ENCODE results near the gene DOCK10.

Gene DOCK10

DNA sequence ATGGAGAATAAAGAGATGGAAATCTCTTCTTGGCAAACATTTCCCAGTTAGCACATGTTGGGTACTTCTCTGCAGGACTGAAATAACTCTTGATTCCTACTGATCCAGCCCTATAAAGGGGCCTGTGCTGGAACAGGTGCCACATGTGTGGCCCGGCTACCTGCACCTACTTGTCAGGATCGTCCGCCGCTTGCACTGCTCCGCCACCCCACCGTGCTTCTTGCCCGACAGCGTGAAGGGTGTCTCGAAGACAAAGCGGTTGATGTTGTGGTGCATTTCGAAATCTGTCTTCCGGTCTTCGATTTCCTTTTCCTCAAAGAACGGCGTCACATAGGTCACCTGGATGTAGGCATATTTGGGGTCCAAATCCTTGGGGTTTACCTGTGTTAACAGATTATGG lies 267.5 kb downstream of the DOCK10 start:
- no peak for DNase-seq (ENCODE audit: low read depth)

DNA sequence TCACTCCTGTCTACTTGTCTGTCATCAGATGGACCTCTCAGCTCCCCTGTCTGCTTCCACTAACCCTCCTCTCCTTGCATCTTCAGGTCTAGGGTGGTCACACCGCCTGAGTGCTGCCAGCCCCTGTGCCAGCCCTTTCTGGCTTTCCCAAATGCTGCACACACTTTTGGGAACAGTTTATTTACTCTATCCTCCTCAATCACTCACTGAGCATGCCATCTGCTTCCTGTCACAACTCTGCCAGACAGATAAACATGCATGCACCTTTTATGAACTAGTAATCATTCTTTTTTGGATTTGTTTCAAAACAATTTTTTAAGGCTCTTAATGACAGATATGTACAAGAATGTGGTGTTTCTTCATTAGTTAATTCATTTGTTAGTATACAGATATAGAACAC lies 269.8 kb downstream of the DOCK10 start:
- no peak for DNase-seq (ENCODE audit: low read depth)

DNA sequence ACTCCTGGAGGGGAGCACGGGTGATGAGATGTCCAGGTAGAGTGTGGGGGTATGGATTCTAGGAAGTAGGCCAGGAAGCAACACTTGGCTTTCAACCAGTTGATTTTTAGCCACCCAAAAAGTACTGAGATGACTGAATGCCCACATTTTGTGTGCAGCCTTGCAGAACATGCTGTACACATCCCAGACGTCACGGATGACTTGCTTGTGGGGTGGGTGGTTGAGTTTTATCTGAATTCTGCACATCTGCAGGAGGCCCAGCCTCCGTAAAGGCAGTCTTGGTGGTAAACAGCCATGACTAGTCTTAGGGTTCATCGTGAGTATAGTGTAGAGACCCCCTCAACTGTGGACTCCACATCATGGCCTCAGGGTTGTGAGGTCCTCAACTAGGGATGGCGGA lies 272.8 kb downstream of the DOCK10 start:
- no peak for DNase-seq (ENCODE audit: low read depth)

DNA sequence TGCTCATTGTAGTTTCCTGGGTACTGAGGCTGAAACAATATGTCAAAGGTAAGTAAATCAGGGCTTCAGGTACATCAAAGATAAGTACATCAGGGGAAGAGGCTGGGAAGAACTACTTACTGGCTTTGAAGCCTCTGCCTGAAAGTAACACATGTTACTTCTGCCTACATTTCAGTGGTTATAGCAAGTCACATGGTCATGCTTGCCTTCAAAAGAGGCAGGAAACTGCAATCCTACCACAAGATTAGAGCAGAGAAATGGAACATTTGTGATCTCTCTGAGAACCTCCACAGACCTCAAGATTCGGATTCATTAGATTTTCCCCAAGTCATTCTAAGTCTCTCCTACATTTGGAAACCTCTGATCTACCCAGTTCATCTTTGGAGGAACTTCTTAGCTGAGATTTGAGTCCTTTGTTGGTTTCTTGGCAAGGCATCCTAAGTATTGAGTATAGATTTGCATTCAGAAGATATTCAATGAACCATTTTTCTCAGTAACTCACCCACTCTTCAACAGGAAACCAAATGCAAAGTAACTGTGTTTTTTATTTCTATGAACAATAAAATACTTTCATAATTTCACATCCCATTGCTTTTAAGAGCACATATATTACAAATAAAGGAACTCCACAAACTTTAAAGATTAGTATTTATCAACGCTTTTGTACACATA lies 277.6 kb downstream of the DOCK10 start:
- no peak for DNase-seq (ENCODE audit: low read depth)

DNA sequence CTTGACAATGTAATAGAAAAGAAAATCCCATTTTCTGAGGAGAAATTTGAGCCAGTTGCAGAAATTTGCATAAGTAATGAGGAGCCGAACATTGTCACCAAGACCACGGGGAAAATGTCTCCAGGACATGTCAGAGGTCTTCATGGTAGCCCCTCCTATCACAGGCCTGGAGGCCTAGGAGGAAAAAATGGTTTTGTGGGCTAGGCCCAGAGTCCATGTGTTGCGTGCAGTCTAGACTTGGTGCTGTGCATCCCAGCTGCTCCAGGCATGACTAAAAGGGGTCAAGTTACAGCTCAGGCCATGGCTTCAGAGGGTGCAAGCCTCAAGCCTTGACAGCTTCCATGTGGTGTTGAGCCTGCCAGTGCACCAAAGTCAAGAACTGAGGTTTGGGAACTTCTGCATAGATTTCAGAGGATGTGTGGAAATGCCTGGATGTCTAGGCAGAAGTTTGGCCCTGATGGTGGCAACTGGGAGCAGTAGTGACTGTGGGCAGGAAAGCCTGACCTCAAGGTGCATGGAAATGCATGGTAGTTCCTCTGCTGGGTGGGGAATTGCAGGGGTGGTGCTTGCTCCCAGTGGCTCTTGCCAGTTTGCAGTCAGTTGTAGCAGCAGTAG lies 284.2 kb downstream of the DOCK10 start:
- no peak for DNase-seq (ENCODE audit: low read depth)

DNA sequence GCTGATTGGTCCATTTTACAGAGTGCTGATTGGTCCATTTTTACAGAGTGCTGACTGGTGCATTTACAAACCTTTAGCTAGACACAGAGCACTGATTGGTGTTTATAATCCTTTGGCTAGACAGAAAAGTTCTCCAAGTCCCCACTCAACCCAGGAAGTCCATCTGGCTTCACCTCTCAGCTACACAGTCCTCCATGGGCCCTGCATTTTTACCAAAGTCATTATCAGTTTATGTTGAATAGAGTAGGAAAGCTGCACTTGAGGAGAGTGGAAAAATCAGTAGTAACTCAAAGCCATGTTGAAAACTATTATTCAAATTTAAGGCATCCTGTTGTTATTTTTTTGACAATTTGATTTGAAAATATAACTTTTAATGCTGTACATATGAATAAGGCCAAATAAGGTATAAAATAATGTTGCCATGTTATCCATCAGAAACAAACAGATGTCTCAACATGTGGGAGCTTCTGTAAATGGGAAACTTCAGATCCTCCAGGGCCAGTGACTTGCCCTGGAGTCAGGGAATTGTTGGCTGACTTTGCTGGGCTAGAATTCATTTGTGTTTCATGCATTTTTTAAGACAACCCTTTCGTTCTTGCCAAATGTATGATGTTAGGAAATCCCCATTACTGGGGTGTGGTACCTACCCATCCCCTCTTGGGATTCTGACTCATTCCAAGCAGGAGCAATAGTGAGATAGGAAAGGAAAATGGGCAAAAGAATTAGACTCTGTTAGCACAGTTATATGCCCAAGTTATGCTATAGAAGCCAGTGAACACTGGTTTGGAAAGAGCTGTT lies 288.3 kb downstream of the DOCK10 start:
- no peak for DNase-seq (ENCODE audit: low read depth)

DNA sequence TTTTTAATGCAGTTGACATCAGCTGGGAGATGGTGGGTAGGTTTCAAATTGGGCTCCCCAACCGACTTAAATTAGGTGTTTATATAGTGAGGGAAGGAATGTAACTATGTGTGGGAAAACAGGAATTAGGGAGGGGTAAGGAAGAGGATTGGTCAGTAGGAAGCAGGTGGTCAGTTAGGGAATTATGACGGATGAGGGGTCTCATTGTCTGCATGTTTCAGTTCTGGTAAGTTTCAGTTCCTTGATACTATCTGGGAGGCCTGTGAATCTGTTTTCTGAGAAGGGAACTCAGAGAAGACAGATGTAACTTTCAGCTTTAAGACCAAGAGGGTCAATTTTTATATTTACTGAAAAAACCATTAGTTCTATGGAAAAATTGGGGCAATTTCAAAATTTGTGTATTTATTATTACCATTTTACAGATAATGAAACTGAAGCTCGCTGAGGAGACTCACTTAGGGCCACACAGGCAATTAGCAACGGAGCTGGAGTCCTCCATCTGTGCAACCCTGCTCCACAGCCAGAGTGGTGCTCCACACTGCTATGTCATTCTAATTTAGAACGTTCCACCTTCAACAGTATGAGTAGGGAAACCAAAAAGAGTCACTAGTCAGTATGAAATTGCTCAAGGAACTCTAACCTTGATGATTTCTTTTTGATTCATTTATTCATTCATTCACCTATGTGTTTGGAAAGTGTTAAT lies 290.1 kb downstream of the DOCK10 start:
- no peak for DNase-seq (ENCODE audit: low read depth)

DNA sequence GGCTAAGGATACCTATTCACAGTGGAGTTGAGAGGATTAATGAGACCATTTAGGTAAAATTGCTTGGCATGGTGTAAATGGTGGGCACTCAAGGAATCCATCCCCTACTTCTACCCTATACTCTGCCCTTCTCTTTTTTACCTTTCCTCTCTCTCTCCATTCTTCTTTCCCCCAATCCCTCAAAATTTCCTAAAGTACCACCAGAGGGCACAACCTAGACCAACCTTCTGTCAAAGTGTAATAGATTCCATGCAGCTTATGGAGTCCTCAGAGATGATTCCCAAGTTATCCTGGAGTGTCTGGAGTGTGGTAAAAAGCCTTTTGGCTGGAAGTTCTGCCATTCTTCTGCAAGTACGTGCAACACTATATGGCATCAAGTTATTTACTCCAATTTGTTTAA lies 293.1 kb downstream of the DOCK10 start:
- DNase-seq (ENCODE audit: low read depth) = no peak

DNA sequence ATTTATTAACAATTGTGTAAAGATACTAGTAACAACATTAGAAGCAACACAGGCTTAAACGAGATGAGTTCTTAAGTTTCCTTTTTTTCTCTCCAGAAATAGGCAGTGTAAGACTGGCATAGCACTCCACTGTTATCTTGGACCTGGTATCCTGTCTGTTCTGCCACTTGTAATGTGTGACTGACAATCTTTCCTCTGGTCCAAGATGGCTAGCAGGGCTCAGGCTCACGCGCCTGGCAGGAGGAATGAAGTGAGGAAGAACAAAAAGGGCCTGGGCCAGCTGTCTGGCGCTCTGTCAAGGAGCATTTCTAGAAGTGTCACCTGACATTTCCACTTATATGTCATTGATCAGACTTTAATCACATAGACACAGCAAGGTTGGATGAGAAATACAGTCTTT lies 294.5 kb downstream of the DOCK10 start:
- DNase-seq (ENCODE audit: low read depth) = no peak

DNA sequence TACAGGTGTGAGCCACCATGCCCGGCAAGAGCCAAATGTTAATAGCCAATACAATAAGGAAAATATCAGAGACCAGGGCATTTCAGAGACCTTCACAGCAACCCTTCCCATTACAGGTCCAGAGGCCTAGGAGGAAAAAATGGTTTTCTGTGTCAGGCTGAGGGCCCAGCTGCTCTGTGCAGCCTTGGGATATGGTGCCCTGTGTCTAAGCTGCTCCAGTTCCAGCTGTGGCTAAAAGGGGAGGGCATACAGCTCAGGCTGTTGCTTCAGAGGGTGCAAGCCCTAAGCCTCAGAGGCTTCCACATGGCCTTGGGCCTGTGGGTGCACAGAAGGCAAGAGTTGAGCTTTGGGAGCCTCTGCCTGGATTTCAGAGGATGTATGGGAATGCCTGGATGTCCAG lies 306.0 kb downstream of the DOCK10 start:
- DNase-seq (ENCODE audit: low read depth) = no peak

DNA sequence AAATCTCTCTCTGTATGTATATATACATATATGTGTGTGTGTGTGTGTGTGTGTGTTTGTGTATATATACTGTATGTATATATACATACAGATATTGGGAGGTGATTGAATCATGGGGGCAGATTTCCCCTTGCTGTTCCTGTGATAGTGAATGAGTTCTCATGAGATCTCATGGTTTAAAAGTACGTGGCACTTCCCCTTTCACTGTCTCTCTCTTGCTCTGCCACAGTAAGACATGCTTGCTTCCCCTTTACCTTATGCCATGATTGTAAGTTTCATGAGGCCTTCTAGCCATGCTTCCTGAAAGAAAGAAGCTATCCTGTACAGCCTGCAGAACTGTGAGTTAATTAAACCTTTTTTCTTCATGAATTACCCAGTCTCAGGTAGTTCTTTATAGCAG lies 307.3 kb downstream of the DOCK10 start:
- DNase-seq (ENCODE audit: low read depth) = no peak

DNA sequence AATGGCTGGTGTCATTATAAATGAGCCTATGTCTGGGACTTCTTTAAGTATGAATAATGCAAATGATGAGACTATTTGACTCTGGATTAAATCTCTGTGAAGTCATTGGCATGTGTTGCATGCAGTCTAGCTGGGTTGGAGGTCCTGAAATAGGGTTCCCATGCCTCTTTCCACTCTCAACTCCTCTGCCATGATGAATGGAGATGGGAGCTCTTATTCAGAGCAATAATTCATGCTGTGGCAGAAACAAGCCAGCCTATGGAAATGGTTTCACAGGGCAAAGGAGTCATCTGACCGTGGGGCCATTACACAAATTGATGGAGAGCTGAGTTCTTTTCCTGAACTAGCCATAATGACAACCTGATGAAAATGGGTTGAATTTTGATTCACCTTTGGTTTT lies 310.6 kb downstream of the DOCK10 start:
- no peak for DNase-seq (ENCODE audit: low read depth)

DNA sequence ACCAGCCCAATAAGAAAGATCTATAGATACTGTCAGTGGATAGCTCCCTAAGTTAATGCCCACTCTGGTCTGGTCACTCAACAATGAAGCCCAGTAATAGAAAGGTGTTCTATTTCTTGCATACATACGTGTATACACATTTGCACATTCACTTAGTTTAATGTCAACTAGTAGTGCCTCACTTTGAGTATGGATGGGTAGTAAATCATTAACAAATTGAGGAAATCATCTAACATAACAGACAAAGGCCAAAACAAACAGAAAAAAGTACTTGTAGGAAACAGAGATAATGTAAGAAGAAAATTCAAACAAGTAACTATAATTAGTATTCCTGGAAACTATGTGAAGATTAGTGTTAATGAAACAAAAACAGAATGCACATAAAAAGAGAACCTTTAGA lies 312.8 kb downstream of the DOCK10 start:
- no peak for DNase-seq (ENCODE audit: low read depth)

DNA sequence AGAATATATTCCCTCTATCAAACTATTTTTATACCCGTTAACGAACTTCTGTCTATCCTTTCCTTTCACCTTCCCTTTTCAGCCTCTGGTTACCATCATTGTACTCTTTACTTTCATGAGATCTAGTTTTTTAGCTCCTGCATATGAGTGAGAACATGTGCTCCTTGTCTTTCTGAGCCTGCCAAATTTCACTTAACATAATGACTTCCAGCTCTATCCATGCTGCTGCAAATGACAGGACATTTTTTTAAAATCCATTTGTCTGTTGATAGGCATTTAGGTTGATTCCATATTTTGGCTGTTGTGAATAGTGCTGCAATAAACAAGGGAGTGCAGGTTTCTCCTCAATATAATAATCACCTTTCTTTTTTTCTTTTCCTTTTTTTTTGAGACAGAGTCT lies 317.9 kb downstream of the DOCK10 start:
- DNase-seq (ENCODE audit: low read depth) = no peak

DNA sequence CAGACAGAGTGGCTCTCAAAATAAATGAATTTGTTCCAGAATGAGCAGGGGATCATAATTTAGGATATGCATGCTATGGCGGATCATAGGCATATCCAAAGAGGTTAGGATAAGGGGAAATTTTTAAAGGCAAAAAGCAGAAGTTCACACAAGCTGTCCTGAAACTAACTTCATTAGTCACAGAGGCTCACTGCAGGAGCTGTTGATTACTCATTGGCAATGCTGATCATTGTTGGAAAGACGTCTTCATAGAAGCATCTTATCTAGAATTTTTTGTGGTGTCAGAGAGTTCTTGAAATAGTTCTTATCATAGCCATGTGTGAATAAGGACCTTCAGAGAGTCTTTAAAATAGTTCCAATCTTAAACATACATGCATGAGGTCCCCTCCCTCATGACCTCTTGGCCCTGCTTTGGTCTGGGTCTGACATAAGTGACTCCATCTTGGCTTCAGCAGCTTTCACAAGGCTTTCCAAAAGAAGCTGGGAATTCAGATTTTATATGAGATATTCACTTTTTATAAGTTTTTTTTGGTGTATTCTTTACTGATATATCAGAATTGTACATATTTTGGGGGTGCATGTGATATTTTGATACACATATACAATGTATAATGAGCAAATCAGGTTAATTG lies 318.6 kb downstream of the DOCK10 start:
- no peak for DNase-seq (ENCODE audit: low read depth)

DNA sequence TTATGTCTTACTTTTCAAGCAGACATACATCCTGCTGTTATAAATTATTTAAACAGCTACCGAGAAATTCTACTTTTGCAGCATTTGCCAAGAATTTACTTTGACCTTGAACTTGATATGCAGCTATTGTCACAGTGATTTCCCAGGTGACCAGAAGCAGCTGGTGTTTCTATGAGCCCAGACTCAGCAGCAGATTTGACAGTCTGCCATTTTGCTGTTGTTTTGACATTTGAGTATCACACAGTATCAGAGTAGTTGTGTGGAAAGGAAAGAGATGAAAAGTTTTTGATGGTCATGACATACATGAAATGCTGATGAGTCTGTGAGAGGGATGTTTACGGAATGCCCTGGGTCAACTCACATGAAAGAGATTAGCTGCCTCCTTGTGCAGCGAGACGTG lies 319.5 kb downstream of the DOCK10 start:
- no peak for DNase-seq (ENCODE audit: low read depth)

DNA sequence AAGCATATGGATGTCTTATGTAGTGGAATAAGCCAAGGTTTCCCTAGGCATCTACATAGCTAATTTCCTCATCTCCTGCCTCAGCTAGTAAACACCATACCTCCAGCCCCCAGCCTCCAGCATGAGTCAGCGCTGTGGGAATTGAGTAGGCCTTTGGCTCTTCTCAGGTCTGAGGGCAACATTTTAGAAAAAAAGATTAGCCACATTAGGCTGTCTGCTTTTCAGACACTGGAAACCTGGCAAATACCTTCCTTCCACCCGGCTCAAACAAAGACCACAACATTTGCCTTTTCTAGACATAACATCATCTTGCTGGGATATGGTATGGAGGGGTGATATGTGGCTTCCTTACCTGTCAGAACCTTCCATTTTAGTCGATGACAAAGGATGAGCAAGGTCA lies 320.0 kb downstream of the DOCK10 start:
- no peak for DNase-seq (ENCODE audit: low read depth)

DNA sequence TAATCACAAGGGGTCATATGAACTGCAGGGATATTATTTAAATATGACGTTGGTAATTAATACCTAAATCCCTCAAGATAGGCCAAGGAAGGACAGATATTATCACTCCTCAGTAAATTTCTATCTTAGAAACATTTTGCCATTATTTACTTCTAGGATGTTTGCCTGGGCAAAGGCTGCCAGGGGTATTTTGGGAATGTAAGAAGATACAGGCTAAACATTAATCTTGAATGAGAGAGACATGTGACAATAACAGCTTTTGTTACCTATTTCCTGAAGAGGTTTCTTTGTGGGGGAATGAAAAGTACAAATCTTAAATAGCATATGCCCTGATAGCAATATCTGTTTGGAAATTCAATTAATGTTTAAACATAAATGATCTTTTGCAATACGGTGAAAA lies 325.3 kb downstream of the DOCK10 start:
- DNase-seq (ENCODE audit: low read depth) = no peak

DNA sequence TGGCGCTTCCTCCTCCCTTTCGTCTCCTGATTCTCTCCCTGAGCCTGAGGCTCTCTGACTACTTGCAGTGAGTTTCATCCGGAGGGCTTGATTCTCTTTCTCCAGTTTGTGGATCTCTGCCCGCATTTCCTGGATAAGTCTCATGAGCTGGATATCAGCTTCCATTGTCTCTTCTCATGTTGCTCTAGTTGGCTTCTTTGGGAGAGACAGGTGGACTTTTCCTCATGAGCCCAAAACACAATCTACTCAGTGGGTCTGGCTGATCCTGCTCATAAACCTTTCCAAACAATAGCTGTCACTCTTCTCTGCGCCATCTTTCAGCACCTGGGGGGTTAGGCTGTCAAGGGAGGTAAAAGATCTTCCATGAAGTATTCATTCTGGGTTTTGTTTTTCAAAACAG lies 326.1 kb downstream of the DOCK10 start, which contains the start of gene CCDC195:
CCDC195 (minus strand) TSS at position 165 of the 400 bp plus-strand sequence; CDS start at position 165, 0 bp downstream.
- no peak for DNase-seq (ENCODE audit: low read depth)
